GM21717 (cell line): ENCODE data around the gene TRPM2.

Experiments
- ATAC-seq: cut with Tn5 transposase; IDR thresholded peaks from one replicate; pipeline ENCODE4 v1.9.1; 2021; ENCODE audit warnings: mild to moderate bottlenecking, moderate library complexity; ENCODE audit not compliant: unreplicated experiment

Gene TRPM2

DNA sequence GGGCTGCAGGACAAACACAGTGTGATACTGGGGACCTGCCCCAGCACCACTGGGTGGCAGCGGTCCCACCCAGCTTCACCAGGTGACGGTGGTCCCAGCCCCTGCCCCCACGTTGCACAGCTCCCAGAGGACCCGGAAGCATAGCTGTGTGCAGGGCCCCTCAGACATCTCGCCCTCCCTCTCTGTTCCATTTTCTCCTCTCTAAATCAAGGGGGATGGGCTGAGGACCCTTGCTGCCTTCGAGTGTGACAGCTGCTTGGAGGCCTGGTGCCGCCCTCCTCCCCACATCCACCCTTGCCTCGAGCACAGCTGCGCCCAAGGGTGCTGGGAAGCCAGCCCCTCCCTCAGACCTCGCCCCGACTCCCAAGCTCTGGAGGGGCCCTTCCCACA, 85.8 kb downstream of the TRPM2 start:
- no peak for ATAC-seq

DNA sequence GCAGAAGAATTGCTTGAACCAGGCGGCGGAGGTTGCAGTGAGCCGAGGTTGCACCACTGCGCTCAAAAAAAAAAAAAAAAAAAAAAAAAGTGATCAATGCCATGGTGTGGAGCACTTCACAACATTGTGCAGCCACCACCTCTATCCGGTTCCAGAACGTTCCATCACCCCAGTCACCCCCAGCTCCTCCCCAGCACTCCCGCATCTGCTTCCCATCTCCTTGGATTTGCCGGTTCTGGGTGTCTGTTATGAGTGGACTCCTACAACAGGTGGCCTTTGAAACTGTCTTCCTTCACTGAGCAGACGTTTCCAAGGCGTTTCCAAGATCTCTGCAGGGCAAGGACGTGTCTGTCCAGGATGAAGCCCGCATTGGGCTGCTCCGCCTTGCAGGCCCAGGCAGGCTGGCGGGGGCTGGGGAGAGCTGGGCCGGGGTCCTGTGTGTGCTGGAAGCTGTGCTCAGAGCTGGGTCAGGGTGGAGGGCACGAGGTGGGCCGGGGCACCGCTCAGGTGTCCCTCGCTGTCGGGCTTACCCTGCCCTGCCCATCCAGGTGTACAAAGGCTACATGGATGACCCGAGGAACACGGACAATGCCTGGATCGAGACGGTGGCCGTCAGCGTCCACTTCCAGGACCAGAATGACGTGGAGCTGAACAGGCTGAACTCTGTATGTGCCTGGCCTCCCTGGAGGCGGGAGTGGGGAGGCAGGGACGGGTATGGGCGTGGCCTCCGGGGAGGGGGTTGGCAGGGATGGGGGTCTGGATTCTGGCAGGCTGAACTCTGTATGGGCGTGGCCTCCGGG, 87.0 kb downstream of the TRPM2 start:
- ATAC-seq: no peak

DNA sequence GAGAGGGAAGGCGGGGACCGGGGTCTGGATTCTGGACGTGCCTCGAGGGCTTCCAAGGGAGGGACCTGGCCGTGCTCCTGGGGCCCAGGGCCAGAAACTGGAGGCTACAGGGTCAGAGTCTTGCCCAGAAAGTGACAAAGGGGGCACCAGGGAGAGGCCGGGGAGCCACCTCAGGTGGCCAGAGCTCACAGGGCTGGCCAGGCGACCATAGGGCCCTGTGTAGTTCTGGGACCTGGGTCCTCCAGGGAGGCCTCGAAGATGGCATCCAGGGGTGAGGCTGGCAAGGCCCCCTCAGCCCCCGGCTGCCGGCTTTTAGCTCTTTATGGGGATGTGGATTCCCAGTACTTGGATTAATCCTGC, 87.6 kb downstream of the TRPM2 start:
- no peak for ATAC-seq

DNA sequence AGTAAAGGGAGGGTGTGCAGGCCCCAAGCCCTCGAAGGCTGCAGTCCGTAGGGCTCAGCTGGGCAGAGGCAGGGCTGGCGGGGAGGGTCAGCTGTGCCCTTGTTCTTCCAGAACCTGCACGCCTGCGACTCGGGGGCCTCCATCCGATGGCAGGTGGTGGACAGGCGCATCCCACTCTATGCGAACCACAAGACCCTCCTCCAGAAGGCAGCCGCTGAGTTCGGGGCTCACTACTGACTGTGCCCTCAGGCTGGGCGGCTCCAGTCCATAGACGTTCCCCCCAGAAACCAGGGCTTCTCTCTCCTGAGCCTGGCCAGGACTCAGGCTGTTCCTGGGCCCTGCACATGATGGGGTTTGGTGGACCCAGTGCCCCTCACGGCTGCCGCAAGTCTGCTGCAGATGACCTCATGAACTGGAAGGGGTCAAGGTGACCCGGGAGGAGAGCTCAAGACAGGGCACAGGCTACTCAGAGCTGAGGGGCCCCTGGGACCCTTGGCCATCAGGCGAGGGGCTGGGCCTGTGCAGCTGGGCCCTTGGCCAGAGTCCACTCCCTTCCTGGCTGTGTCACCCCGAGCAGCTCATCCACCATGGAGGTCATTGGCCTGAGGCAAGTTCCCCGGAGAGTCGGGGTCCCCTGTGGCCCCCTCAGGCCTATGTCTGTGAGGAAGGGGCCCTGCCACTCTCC, 88.3 kb downstream of the TRPM2 start:
- ATAC-seq: no peak

DNA sequence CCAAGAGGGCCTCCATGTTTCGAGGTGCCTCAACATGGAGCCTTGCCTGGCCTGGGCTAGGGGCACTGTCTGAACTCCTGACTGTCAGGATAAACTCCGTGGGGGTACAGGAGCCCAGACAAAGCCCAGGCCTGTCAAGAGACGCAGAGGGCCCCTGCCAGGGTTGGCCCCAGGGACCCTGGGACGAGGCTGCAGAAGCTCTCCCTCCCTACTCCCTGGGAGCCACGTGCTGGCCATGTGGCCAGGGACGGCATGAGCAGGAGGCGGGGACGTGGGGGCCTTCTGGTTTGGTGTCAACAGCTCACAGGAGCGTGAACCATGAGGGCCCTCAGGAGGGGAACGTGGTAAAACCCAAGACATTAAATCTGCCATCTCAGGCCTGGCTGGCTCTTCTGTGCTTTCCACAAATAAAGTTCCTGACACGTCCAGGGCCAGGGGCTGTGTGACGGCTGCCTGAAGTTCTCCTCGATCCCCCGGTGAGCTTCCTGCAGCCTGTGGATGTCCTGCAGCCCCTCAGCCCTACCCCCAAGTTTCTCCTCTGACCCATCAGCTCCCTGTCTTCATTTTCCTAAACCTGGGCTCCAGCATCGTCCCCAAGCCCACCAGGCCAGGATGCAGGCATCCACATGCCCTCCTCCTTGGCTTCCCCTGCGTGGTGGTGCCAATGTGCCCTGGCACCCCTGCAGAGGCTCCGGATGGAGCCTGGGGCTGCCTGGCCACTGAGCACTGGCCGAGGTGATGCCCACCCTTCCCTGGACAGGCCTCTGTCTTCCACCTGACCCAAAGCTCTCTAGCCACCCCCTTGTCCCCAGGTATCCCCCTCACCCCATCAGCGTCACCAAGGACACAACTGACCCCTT, 89.1 kb downstream of the TRPM2 start:
- no peak for ATAC-seq

DNA sequence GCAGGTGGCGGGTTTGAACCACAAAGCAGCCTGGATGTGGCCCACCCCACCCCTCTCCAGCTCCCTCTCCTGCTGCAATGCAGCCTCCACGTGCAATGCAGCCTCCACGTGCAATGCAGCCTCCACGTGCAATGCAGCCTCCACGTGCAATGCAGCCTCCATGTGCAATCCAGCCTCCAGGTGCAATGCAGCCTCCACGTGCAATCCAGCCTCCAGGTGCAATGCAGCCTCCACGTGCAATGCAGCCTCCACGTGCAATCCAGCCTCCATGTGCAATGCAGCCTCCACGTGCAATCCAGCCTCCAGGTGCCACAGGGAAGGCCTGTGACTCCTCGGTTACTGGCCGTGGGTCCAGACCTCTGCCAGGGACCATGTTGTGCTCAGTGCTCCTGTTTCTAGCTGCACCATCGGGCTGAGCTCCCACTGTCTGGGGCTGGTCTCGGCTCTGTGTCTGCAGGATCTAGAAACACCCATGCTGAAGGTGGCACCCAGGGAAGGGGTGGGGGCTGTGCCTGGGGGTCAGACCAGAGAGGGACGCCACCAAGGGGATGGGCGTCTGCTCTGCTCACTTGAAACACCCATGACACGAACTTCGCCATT, 90.0 kb downstream of the TRPM2 start:
- ATAC-seq: no peak

DNA sequence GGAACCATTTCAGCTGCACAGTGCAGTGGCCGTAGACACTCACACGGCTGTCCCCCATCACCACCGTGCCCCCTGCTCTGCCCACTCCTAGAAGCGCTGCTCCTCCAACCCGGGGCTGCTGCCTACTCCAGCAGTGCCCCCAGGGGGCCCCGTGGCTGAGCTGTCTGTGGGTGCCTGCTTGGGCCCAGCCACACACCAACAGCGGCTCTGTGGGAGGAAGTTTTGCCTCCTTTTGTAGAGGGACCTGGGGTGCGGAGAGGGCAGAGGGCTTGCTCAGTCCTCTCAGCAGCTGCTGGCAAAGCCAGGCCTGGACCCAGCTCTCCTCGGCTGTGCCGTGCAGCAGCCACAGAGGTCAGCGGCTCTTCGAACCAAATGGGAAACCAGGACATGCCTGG, 90.5 kb downstream of the TRPM2 start:
- no peak for ATAC-seq

DNA sequence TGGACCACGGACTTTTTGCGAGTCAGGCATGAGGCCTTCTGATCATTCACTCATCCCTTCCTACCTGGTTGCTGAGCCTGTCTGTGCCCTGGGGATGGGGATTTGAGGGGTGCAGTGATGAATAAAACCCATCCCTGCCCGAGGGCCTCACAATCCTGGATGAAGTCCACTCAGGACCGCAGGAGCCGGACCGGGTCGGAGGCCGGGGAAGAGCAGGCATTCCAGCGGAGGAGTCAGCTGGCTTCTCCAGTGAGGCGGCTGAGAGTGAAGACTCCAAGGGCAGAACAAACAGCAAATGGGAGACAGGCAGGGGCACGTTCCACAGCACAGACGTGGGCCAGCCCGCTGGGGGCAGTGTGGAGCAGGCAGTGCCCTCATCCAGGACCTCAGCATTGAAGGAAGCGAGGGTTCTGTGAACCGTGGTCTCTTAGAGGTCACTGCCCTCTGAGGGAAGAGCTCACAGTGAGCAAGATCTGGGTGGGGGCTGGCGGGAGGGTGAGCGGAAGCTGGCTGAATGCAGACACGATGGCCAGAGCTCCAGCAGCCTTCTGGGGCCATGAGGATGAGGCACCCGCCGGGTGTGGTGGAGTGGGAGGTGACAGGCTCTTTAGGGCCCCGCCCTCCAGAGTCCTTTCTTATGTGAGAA, 91.0 kb downstream of the TRPM2 start:
- ATAC-seq: no peak

DNA sequence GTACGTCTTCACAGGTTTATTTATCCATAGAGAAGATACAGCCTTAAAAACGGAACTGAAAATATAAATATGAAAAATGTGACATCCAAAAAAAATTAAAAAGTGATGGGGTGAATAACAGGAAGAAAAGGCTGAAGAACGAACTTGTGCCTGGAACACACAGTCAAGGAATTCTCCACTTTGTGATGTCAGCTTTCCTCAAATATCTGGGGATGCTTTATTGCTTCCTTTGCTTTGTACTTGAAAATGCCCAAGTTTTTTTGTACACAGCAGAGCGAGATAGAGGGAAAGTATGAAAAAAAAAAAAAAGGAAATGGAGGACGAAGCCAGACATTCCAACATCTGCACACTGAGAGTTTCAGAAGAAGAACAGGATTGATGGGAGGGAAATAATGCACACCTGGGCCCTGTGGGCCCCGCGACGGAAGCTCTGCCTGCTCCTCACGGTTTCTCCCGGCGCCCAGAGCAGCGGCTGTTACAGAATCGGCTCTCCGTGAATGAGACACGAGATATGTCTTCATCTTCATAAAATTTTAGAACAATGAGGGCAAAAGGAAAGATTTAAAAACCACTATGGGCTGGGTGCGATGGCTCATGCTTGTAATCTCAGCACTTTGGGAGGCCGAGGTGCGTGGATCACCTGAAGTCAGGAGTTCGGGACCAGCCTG, 91.9 kb downstream of the TRPM2 start:
- no peak for ATAC-seq

DNA sequence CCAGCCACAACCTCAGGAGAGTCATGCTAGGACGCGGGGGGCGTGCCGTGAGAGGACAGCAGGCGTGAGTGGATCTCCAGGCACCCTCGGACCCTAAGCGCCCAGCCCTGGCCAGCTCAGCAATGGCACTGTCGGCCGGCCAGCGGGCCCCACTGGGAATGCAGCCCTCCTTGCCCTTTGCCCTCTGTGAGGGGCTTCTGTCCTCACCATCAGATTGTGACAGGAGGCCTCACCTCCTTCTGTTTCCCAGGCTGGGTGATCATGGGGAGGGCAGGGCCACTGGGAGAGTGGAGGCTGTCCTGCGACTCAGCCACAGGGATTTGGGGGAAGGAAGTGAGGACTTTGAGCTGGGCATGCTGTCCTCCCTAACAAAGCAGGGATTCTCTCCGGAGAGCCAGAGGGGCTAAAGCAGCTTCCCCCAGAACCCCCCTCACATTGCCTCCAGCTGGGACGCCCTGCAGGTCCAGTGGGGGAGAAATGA, 95.3 kb downstream of the TRPM2 start:
- no peak for ATAC-seq

DNA sequence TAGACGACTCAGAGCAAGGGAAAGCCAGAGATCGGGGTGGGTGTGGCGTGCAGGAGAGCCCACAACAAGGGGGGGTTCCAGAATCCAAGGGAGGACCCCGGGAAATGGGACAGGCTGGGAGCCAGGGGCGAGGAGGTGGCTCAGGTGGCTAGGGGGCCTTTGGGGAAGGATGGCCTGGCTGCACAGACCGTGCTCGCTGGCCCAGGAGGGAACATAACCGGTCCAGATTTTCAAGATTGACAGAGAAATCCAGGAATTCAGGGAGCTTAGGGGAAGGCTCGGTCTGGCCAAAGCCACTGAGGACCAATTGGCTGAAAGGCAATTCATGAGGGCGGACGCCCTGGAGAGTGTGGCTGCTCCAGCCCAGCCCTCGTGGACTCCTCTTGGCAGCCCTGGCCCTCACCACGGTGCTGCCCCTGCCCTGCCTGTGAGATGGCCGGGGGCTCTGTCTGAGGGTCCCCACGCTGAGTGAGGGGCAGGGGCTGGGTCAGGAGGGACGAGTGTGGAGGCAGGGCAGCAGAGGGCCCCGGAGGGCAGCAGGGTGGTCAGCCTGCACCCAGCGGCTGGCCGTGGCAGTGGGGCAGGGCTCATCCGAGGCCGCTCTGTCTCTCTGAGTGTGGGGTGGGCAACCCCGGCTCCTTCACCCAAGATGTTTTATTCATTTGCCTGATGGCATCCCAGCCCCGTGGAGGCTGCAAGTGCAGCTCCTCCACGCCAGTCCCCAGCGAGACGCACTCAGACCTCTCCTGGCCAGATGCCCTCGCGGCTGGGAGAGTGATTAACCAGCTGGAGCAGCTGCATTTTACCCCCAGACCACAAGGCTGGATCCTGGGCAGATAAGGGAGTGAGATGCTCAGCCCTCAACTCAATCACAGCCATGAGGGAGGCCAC, 96.3 kb downstream of the TRPM2 start:
- no peak for ATAC-seq

DNA sequence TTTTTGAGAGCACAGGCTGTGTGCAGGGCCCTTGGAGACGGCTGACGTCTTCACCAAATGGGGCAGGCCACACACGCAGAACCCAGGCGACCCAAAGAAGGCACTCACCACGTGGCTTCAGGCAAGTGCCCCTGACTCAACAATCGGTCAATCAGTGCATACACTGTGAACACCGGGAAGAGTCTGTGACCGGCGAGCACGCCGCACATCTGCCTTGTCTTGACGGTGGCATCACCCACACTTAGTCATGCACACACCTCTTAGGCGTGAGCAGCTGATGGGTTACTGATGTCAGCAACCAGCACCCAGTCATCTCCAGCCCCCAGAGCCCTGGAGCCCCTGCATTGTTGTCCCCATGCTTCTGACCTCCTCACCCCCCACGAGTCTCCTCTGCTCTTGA, 97.0 kb downstream of the TRPM2 start:
- no peak for ATAC-seq

DNA sequence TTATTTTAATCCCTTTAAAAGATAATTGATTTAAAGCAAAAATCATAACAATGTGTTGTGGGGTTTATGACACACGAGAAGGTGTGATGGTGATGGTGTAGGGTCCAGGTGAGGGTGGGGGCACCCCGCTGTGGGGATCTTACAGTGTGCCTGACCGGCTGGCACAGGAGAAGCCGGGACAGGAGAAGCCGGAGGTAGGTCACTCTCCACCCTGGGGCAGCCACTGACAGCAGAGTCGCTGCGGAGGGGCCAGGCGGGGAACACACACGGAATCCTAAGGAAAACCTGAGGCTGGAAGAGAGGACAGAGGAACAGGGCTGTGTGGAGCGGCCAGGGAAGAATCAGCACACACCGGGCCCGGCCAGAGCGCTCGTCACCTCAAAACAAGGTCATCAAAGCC, 97.6 kb downstream of the TRPM2 start:
- no peak for ATAC-seq

DNA sequence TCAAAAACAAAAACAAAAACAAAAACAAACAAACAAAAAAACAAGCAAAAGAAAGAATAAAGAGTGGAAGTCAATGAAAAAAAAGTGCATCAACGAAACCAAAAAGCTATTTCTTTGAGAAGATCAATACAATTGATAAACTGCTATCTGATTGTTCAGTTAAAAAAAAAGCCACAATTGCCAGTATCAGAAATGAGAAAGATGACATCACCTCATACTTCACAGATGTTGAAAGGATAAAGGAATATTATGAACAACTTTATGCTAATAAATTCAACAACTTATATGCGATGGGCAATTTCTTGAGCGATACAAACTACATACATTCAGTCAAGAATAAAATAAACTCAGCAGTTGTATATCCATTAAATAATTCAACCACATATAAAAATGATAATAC, 99.7 kb downstream of the TRPM2 start:
- ATAC-seq: no peak

DNA sequence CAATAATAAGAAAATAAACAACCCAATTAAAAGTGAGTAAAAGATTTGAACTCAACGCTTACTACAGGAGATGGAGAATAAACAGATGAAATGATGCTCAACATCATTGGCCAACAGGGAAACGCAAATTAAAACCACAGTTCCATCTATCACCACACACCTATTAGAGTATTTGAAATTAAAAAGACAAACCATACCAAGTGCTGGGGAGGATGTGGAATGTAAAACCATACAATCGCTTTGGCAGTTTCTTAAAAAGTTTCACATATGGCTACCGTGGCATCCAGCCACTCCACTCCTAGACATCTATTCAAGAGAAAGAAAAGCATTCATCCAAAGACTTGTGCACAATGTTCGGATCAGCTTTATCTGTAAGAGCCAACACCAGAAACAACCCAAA, 100.6 kb downstream of the TRPM2 start:
- no peak for ATAC-seq

DNA sequence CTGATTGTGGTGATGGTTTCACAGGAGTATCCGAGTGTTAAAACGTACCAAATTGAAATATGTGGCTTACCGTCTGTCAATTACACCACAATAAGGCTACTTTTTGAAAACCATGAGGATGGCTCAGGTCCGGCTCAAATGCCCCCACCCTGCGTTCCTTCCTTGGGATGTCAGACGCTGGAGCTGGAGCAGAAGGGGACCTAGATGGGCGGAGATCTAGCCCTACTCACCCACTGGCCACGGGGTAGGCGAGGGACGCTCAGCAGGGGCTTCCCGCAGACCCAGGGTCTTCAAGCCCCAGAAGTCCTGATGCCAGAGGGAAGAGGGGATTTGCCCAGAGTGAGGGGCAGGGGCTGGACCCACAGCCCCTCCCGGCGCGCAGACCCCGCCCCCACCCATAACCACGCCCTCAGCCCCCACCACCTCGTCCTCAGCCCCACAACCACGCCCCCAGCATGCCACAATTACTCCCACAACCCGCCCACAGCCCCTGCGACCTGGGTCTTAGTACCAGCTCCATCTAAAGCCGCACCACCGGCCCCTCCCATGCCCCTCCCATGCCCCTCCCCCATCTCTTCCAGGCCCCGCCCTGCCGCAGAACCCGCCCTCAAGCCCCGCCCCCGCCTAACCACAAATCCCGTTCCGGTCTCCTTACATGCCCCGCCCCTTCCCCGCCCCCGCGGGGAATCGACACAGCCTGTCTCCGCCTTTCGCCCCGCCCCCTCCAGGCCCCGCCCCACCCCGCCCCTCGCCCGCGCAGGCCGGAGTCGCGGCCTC, 101.5 kb downstream of the TRPM2 start, which contains the start of gene LRRC3:
Gene LRRC3, plus strand, starts transcription at position 764 of the 777 bp plus-strand sequence. CDS start 1,135 bp downstream, outside the sequence.
- no peak for ATAC-seq

DNA sequence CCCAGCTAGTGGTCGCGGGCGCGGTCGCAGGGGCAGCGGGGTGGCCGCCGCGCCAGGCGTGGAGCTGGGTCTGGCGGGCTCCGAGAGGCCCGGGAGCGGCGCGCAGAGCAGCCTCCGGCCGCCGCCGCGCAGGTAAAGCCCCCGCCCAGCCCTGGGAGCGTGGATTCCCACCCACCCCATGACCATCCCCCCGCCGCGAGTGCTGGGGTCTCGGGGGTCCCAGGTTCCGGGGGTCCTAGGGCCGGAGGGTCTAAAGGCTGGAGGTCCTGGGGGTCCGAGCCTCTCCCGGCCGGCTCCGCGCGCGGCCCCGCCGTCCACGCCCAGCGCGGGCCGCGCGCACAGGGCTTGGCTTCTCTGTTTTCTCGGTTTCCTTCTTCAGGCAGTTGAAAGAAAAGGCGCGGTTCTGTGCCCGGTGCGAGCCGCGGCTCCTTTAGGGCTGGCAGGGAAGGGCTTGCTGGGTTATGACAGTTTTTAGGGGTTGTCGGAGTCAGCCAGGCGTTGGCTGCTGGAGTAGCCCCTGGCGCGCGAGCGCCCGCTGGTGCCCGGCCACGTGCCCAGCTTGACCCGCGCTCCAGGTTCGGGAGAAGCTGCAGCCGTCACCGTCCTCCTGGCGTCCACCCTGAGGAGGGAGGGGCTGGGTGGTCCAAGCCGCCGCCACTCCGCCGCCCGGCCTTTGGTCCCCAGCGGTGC, 102.2 kb downstream of the TRPM2 start:
- ATAC-seq: no peak
